ENCODE data around the gene ING5. TPM values are rescaled to one million over a fixed set of nuclear protein-coding genes. Genes with fewer than 3 reads are reported as not detected.
A peak's percentile ranks its signal among the peaks of the same experiment; 100 is the strongest.

Gene ING5
- 24.7 TPM for total RNA-seq (2013)
- polyA plus RNA-seq (10 to 100 TPM in 1 of 3 donors, 1 to 10 TPM in 2; 6.5 to 29.5 (median 6.6) TPM), polyA minus RNA-seq (17.0 and 24.3 TPM in 2 replicates), total RNA-seq (7.5 to 33.2 (median 24.7) reads per million in 11 experiments)

DNA sequence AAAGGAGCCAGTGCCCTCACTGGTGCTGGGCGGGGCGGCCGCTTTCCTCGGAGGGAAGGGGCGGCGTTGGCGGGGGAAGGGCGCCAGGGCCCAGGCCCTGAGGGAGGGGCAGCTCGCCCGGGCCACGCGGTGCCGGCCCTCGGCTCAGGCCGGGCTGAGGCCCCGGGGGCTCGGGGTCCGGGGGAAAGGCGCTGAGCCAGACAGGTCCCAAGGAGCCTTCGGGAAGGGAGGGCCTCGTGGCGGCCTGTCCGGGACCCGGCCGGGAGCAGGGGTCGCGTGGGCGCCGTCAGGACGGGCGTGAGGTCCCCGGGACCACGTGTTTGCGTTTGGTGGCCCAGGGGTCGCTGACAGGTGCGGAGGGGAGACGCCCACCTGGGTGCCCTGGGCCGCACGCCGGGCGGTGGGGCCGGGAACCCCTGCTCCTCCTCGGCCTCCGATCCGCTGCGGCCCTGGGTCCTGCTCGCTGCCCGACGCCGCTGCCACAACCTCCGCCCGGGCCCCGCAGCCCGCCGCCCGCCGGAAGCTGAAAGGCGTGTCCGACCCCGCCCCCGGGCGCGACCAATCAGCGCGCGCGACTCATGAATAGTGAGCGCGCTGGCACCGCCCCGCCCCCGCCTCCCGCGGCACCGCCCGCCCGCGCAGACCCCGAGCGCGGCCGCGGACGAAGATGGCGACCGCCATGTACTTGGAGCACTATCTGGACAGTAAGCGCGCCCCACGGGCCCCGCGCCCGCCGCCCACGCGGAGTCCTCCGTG lies at the start of gene ING5:
ING5 (plus strand) TSS at position 641 of the 756 bp plus-strand sequence; CDS start at position 668, 27 bp downstream.
- TF ChIP-seq, protein P1, sequence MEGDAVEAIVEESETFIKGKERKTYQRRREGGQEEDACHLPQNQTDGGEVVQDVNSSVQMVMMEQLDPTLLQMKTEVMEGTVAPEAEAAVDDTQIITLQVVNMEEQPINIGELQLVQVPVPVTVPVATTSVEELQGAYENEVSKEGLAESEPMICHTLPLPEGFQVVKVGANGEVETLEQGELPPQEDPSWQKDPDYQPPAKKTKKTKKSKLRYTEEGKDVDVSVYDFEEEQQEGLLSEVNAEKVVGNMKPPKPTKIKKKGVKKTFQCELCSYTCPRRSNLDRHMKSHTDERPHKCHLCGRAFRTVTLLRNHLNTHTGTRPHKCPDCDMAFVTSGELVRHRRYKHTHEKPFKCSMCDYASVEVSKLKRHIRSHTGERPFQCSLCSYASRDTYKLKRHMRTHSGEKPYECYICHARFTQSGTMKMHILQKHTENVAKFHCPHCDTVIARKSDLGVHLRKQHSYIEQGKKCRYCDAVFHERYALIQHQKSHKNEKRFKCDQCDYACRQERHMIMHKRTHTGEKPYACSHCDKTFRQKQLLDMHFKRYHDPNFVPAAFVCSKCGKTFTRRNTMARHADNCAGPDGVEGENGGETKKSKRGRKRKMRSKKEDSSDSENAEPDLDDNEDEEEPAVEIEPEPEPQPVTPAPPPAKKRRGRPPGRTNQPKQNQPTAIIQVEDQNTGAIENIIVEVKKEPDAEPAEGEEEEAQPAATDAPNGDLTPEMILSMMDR (IDR thresholded peaks at IDR 0.05): peak; percentile 21
- H3K27ac ChIP-seq (ENCODE audit: low read depth in 1 of 2, low read length in 2 of 2): peak within 1 kb of the TSS; percentile 68 to 79
- DNase-seq: peak; percentile 89 to 90 (median 89)
- Mint-ChIP-seq H3K9me3 (peaks cover 3 to 7% (median 7%) of the 10 kb centered on the region in 7 donors), H3K4me3 (peak within 1 kb of the TSS; percentile 79 to 81), H3K36me3 (peaks cover 11 to 23% of the 10 kb centered on the region in 2 donors), H3K4me1 (peaks cover 16% of the 10 kb centered on the region), H3K27me3 (ENCODE audit: low read depth in 3 of 3) (peaks cover 0 to 8% (median 0%) of the 10 kb centered on the region in 3 donors), H3K27ac (peak within 1 kb of the TSS in 6 of 7 donors; percentile 37 to 86 (median 69))
- peaks cover 15% of the 10 kb centered on the region for H4K20me1 ChIP-seq (ENCODE audit: insufficient read depth, low read length)
- H3K27me3 ChIP-seq (ENCODE audit: control insufficient read depth in 2 of 2, insufficient read depth in 2 of 2, low read length in 2 of 2): no peaks in the 10 kb centered on the region
- intact Hi-C loops (cut with micrococcal nuclease): loop anchor here (2.0 to 5.0 kb wide), 5 partner anchors 15 to 345 kb away; partner anchors contain the start of genes D2HGDH (in 2 of the 2), DTYMK (in 2 of the 2), ATG4B (in 1 of the 2) and FARP2 (in 1 of the 2)
- H3K79me2 ChIP-seq (ENCODE audit: insufficient read depth, low read length): peaks cover 19% of the 10 kb centered on the region
- peak within 1 kb of the TSS; percentile 78 for H3K9ac ChIP-seq (ENCODE audit: insufficient read depth, low read length, poor library complexity, severe bottlenecking)
- peak within 1 kb of the TSS; percentile 61 to 86 (median 65) for H3K4me3 ChIP-seq (replicated peaks in 1 of 3; ENCODE audit: low read depth in 2 of 3, low read length in 3 of 3)
- 0% methylated on average over 95 of the region's 96 CpGs for WGBS (ENCODE audit: insufficient coverage)
- peak within 1 kb of the TSS; percentile 97 for H3K4me2 ChIP-seq (replicated peaks; ENCODE audit: extremely low read depth, low read length, poor library complexity, severe bottlenecking)
- H2AFZ ChIP-seq (ENCODE audit: insufficient read depth, low read depth, low read length, poor library complexity, severe bottlenecking): peak within 1 kb of the TSS; percentile 80
- H3K9me3 ChIP-seq (replicated peaks in 1 of 2; ENCODE audit: control insufficient read depth in 1 of 2, insufficient read depth in 1 of 2, low read length in 2 of 2): peaks cover 0 to 5% of the 10 kb centered on the region in 2 donors
- peaks cover 15 to 22% of the 10 kb centered on the region in 2 donors for H3K4me1 ChIP-seq (ENCODE audit: control insufficient read depth in 1 of 2, insufficient read depth in 2 of 2, low read length in 2 of 2)
- peaks cover 8 to 20% of the 10 kb centered on the region in 2 donors for H3K36me3 ChIP-seq (replicated peaks in 1 of 2; ENCODE audit: control insufficient read depth in 1 of 2, insufficient read depth in 2 of 2, low read length in 2 of 2)

DNA sequence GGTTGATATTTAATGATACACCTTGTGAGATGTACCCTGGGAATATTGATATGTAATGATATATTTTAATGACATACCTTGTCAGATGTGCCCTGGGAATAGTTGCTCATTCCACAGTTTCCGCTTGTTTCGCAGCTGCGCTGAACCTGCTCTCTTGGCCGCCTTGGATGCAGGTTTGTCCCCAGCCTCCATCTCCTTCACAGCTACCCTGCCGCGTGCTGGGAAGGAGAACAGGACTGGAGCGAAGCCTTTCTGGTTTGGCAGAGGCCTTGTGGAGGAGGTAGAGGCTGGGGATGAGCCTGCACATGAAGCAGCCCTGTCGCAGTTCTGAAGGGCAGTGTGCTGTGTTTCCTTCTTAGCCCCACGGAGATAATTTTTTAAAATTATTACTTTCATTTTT lies 49.7 kb upstream of the ING5 start:
- intact Hi-C loops (cut with micrococcal nuclease): no loop called here
- H3K9ac ChIP-seq (ENCODE audit: insufficient read depth, low read length, poor library complexity, severe bottlenecking): no peak overlapping the region
- H3K27ac Mint-ChIP-seq: no peak overlapping the region
- no peaks in the 10 kb centered on the region for H3K4me1 ChIP-seq (ENCODE audit: control insufficient read depth in 1 of 2, insufficient read depth in 2 of 2, low read length in 2 of 2)
- no peaks in the 10 kb centered on the region for H3K9me3 Mint-ChIP-seq
- peaks cover 59 to 63% of the 10 kb centered on the region in 2 donors for H3K36me3 Mint-ChIP-seq
- H3K79me2 ChIP-seq (ENCODE audit: insufficient read depth, low read length): peaks cover 39% of the 10 kb centered on the region
- no peak for DNase-seq
- TF ChIP-seq, protein P1 (IDR thresholded peaks at IDR 0.05): no peak
- H3K36me3 ChIP-seq (replicated peaks in 1 of 2; ENCODE audit: control insufficient read depth in 1 of 2, insufficient read depth in 2 of 2, low read length in 2 of 2): peaks cover 57 to 65% of the 10 kb centered on the region in 2 donors
- no peak overlapping the region for H3K4me3 ChIP-seq (replicated peaks in 1 of 3; ENCODE audit: low read depth in 2 of 3, low read length in 3 of 3)
- no peaks in the 10 kb centered on the region for H3K27me3 ChIP-seq (ENCODE audit: control insufficient read depth in 2 of 2, insufficient read depth in 2 of 2, low read length in 2 of 2)
- H3K4me3 Mint-ChIP-seq: no peak overlapping the region
- H3K4me2 ChIP-seq (replicated peaks; ENCODE audit: extremely low read depth, low read length, poor library complexity, severe bottlenecking): no peak overlapping the region
- no peak overlapping the region for H2AFZ ChIP-seq (ENCODE audit: insufficient read depth, low read depth, low read length, poor library complexity, severe bottlenecking)
- no peaks in the 10 kb centered on the region for H3K4me1 Mint-ChIP-seq
- no peak overlapping the region for H3K27ac ChIP-seq (ENCODE audit: low read depth in 1 of 2, low read length in 2 of 2)
- H4K20me1 ChIP-seq (ENCODE audit: insufficient read depth, low read length): peaks cover 46% of the 10 kb centered on the region
- WGBS (ENCODE audit: insufficient coverage): no CpG with 5 or more reads among the region's 9 CpGs
- peaks cover 0 to 3% (median 2%) of the 10 kb centered on the region in 3 donors for H3K27me3 Mint-ChIP-seq (ENCODE audit: low read depth in 3 of 3)
- no peaks in the 10 kb centered on the region for H3K9me3 ChIP-seq (replicated peaks in 1 of 2; ENCODE audit: control insufficient read depth in 1 of 2, insufficient read depth in 1 of 2, low read length in 2 of 2)
